Spleen (tissue), 7 donors: Measurements from ENCODE around the gene NR1I3.

Experiments
- POLR2AphosphoS5 ChIP-seq, 3 donors: sonication (generic); formaldehyde crosslinking; IDR thresholded peaks; one replicate each; pipeline ENCODE4 v1.5.1; 2017; ENCODE audit warnings: antibody characterized with exemption in 3 of 3
- TF ChIP-seq, protein P1 (sequence below), 11 experiments: fragments of 200-600 bp in 7 of 11; fragments of 450-650 bp in 4 of 11; sonication (generic) in 4 of 11; IDR thresholded peaks in 8 of 11; conservative IDR thresholded peaks in 3 of 11; 1 replicate in 7 of 11; 2 replicates in 4 of 11; pipeline versions ENCODE4 v1.4.0 to v1.8.0; 2016 to 2021; ENCODE audit warnings: antibody characterized with exemption in 11 of 11, inconsistent platforms in 4 of 11, mild to moderate bottlenecking in 1 of 11
- donor health status: DM: no; HTN: no; CAD: no; lungs with moderate emphysema.
- donor health status: DM: no; HTN: no; CAD: no.
- donor health status: DM: no; HTN: no; CAD: no.

DNA sequence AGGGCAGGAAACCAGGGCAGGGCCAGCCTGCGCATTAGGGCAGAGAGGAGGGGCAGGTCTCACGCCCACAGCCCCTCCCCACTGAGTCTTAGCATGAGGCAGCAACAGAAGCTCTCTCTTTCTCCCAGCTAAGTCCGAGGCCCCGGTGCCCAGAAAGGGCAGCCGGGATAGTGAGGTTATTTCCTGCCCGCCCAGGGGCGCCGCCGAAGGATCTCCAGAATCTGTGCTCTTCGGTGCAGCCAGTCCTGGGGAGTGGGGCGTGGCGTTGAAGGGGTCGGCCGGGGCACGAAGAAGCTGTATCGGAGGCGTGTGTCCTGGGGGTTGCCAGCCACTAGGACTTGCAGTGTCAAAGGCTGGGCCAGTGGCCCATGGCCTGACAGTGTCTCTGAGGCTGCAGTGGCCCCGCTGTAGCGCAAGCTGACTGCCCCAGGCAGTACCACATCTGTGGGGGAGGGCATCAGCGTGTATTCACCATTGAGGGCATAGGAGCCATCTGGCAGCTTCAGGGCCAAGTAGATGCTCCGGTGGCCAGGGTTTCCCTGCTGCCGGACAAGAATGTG, 47.0 kb downstream of the NR1I3 start:
- TF ChIP-seq, protein P1, sequence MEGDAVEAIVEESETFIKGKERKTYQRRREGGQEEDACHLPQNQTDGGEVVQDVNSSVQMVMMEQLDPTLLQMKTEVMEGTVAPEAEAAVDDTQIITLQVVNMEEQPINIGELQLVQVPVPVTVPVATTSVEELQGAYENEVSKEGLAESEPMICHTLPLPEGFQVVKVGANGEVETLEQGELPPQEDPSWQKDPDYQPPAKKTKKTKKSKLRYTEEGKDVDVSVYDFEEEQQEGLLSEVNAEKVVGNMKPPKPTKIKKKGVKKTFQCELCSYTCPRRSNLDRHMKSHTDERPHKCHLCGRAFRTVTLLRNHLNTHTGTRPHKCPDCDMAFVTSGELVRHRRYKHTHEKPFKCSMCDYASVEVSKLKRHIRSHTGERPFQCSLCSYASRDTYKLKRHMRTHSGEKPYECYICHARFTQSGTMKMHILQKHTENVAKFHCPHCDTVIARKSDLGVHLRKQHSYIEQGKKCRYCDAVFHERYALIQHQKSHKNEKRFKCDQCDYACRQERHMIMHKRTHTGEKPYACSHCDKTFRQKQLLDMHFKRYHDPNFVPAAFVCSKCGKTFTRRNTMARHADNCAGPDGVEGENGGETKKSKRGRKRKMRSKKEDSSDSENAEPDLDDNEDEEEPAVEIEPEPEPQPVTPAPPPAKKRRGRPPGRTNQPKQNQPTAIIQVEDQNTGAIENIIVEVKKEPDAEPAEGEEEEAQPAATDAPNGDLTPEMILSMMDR (IDR thresholded peaks at IDR 0.05 in 8 of 11, conservative IDR thresholded peaks at IDR 0.05 in 3 of 11): no peak
- peak in 2 of 3 donors; percentile 9 to 25 for TF ChIP-seq POLR2AphosphoS5 (IDR thresholded peaks at IDR 0.05)
